Activated CD4-positive, alpha-beta T cell treated with anti-CD3 and anti-CD28 coated beads for 48 hours (primary cell): ENCODE data around the gene PDE6H.

Source experiments
- DNase-seq: peaks from one replicate; pipeline ENCODE4 v3.0.0-alpha.2; 2020

Gene PDE6H

GRCh38 chr12:15007551-15007950 is 34.7 kb downstream of the PDE6H start:
- DNase-seq, result no peak

- no peak for DNase-seq
Observed at GRCh38 chr12:15011162-15011561, 38.3 kb downstream of the PDE6H start.

- no peak for DNase-seq
Observed at GRCh38 chr12:15013634-15014179, 40.9 kb downstream of the PDE6H start.

- DNase-seq, result no peak
Observed at GRCh38 chr12:15014708-15015107, 41.9 kb downstream of the PDE6H start.

GRCh38 chr12:15015121-15015520 is 42.3 kb downstream of the PDE6H start:
- no peak for DNase-seq

GRCh38 chr12:15020156-15020555 is 47.3 kb downstream of the PDE6H start:
- no peak for DNase-seq
